HEK293 (cell line): ENCODE data around the gene ZNF19.

Experiments used
- FEZF1 ChIP-seq: fragments of 450-650 bp; formaldehyde crosslinking; IDR thresholded peaks from 2 replicates; pipeline ENCODE4 v1.5.1; 2016; ENCODE audit warnings: missing biosample characterization, missing genetic modification characterization
- GLIS1 ChIP-seq: fragments of 450-650 bp; formaldehyde crosslinking; IDR thresholded peaks from 2 replicates; pipeline ENCODE4 v1.5.1; 2016; ENCODE audit warnings: missing biosample characterization, missing genetic modification characterization
- HOXA7 ChIP-seq: sonication (generic); formaldehyde crosslinking; IDR thresholded peaks from 2 replicates; pipeline ENCODE4 v1.8.1; 2022; ENCODE audit warnings: missing genetic modification reagents, borderline replicate concordance
- OVOL3 ChIP-seq: fragments of 450-650 bp; formaldehyde crosslinking; IDR thresholded peaks from 2 replicates; pipeline ENCODE4 v1.5.1; 2016; ENCODE audit warnings: missing biosample characterization, missing genetic modification characterization
- PATZ1 ChIP-seq: fragments of 450-650 bp; formaldehyde crosslinking; IDR thresholded peaks from 2 replicates; pipeline ENCODE4 v1.5.1; 2016; ENCODE audit warnings: missing biosample characterization, missing genetic modification characterization
- SALL2 ChIP-seq: fragments of 450-650 bp; formaldehyde crosslinking; IDR thresholded peaks from 2 replicates; pipeline ENCODE4 v1.5.0; 2017; ENCODE audit warnings: missing biosample characterization, mild to moderate bottlenecking, missing genetic modification characterization, borderline replicate concordance
- WT1 ChIP-seq: fragments of 450-650 bp; formaldehyde crosslinking; IDR thresholded peaks from 2 replicates; pipeline ENCODE4 v1.5.1; 2016; ENCODE audit warnings: missing biosample characterization, missing genetic modification characterization
- YY1 ChIP-seq: fragments of 450-650 bp; formaldehyde crosslinking; IDR thresholded peaks from 2 replicates; pipeline ENCODE4 v1.5.1; 2018; ENCODE audit warnings: missing biosample characterization, missing genetic modification characterization
- ZBTB1 ChIP-seq: fragments of 450-650 bp; formaldehyde crosslinking; IDR thresholded peaks from 2 replicates; pipeline ENCODE4 v1.5.1; 2016; ENCODE audit warnings: missing biosample characterization, missing genetic modification characterization
- ZBTB10 ChIP-seq: fragments of 450-650 bp; formaldehyde crosslinking; IDR thresholded peaks from 2 replicates; pipeline ENCODE4 v1.5.1; 2016; ENCODE audit warnings: missing biosample characterization, missing genetic modification characterization
- ZBTB48 ChIP-seq: fragments of 450-650 bp; formaldehyde crosslinking; IDR thresholded peaks from 2 replicates; pipeline ENCODE4 v1.5.1; 2016; ENCODE audit warnings: missing biosample characterization, missing genetic modification characterization
- ZFHX2 ChIP-seq: fragments of 450-650 bp; formaldehyde crosslinking; conservative IDR thresholded peaks from 2 replicates; pipeline ENCODE4 v1.5.1; 2016; ENCODE audit warnings: missing biosample characterization, missing genetic modification characterization
- ZIC2 ChIP-seq: fragments of 450-650 bp; formaldehyde crosslinking; IDR thresholded peaks from 2 replicates; pipeline ENCODE4 v1.5.1; 2016; ENCODE audit warnings: missing biosample characterization, missing genetic modification characterization
- ZNF114 ChIP-seq: fragments of 450-650 bp; formaldehyde crosslinking; IDR thresholded peaks from 2 replicates; pipeline ENCODE4 v1.5.0; 2017; ENCODE audit warnings: missing biosample characterization, missing genetic modification characterization
- ZNF121 ChIP-seq: fragments of 450-650 bp; formaldehyde crosslinking; IDR thresholded peaks from 2 replicates; pipeline ENCODE4 v1.5.1; 2016; ENCODE audit warnings: missing biosample characterization, missing genetic modification characterization
- ZNF155 ChIP-seq: fragments of 450-650 bp; formaldehyde crosslinking; IDR thresholded peaks from 2 replicates; pipeline ENCODE4 v1.5.1; 2016; ENCODE audit warnings: missing biosample characterization, missing genetic modification characterization
- ZNF18 ChIP-seq: fragments of 450-650 bp; formaldehyde crosslinking; IDR thresholded peaks from 2 replicates; pipeline ENCODE4 v1.5.1; 2016; ENCODE audit warnings: missing biosample characterization, missing genetic modification characterization
- ZNF211 ChIP-seq: fragments of 450-650 bp; formaldehyde crosslinking; IDR thresholded peaks from 2 replicates; pipeline ENCODE4 v1.5.1; 2016; ENCODE audit warnings: low read depth, missing biosample characterization, missing genetic modification characterization
- ZNF221 ChIP-seq: fragments of 450-650 bp; formaldehyde crosslinking; IDR thresholded peaks from 2 replicates; pipeline ENCODE4 v1.5.1; 2017; ENCODE audit warnings: missing biosample characterization, missing genetic modification characterization, borderline replicate concordance
- ZNF24 ChIP-seq: fragments of 450-650 bp; formaldehyde crosslinking; IDR thresholded peaks from 2 replicates; pipeline ENCODE4 v1.5.1; 2016; ENCODE audit warnings: missing biosample characterization, missing genetic modification characterization
- ZNF248 ChIP-seq: fragments of 450-650 bp; formaldehyde crosslinking; IDR thresholded peaks from 2 replicates; pipeline ENCODE4 v1.5.1; 2017; ENCODE audit warnings: missing biosample characterization, missing genetic modification characterization
- ZNF292 ChIP-seq: fragments of 450-650 bp; formaldehyde crosslinking; IDR thresholded peaks from 2 replicates; pipeline ENCODE4 v1.5.1; 2016; ENCODE audit warnings: low read depth, missing biosample characterization, missing genetic modification characterization, borderline replicate concordance
- ZNF423 ChIP-seq: fragments of 450-650 bp; formaldehyde crosslinking; IDR thresholded peaks from 2 replicates; pipeline ENCODE4 v1.5.1; 2016; ENCODE audit warnings: missing biosample characterization, missing genetic modification characterization
- ZNF623 ChIP-seq: fragments of 450-650 bp; formaldehyde crosslinking; IDR thresholded peaks from 2 replicates; pipeline ENCODE4 v1.5.1; 2016; ENCODE audit warnings: missing biosample characterization, missing genetic modification characterization
- ZNF664 ChIP-seq: fragments of 450-650 bp; formaldehyde crosslinking; IDR thresholded peaks from 2 replicates; pipeline ENCODE4 v1.5.1; 2016; ENCODE audit warnings: missing biosample characterization, missing genetic modification characterization
- ZNF670 ChIP-seq: fragments of 450-650 bp; formaldehyde crosslinking; IDR thresholded peaks from 2 replicates; pipeline ENCODE4 v1.5.1; 2016; ENCODE audit warnings: missing biosample characterization, missing genetic modification characterization, low read depth
- ZNF704 ChIP-seq: fragments of 450-650 bp; formaldehyde crosslinking; IDR thresholded peaks from 2 replicates; pipeline ENCODE4 v1.5.1; 2016; ENCODE audit warnings: missing biosample characterization, missing genetic modification characterization
- ZNF791 ChIP-seq: fragments of 450-650 bp; formaldehyde crosslinking; IDR thresholded peaks from 2 replicates; pipeline ENCODE4 v1.5.1; 2016; ENCODE audit warnings: missing biosample characterization, missing genetic modification characterization
- ZSCAN30 ChIP-seq: fragments of 450-650 bp; IDR thresholded peaks from 2 replicates; pipeline ENCODE4 v1.5.1; 2018; ENCODE audit warnings: missing biosample characterization, mild to moderate bottlenecking, missing genetic modification characterization, moderate library complexity

The ZNF19 gene

GRCh38 chr16:71425746-71426068 lies 63.4 kb downstream of the ZNF19 start (continued):
- TF ChIP-seq ZBTB10 = peak; percentile 54; the same call in 1 of the 2 replicates
- no peak for TF ChIP-seq OVOL3 (tag by site-specific recombination)
- no peak for TF ChIP-seq WT1 (tag by site-specific recombination)
- peak; percentile 59 for TF ChIP-seq FEZF1 (tag by site-specific recombination)
- TF ChIP-seq ZBTB48 (tag by site-specific recombination) = 0 out of 2 replicates have a peak, but pooled peaks have one; percentile 13
- no peak for TF ChIP-seq ZNF155 (tag by site-specific recombination)
- TF ChIP-seq ZBTB1 (tag by site-specific recombination) = no peak
- TF ChIP-seq ZNF704 (tag by site-specific recombination) = no peak
- no peak for TF ChIP-seq YY1 (tag by site-specific recombination)
- no peak for TF ChIP-seq ZSCAN30
- no peak for TF ChIP-seq ZNF221 (tag by site-specific recombination)
- TF ChIP-seq SALL2 (tag by site-specific recombination) = no peak
- TF ChIP-seq HOXA7 = no peak
- TF ChIP-seq ZNF114 (tag by site-specific recombination) = no peak
- TF ChIP-seq ZNF623 = no peak
- TF ChIP-seq ZNF24 = no peak
- TF ChIP-seq ZNF248 (tag by site-specific recombination) = no peak
- TF ChIP-seq ZNF664 = no peak
- TF ChIP-seq GLIS1 (tag by site-specific recombination) = peak; percentile 70; the same call in 1 of the 2 replicates
- no peak for TF ChIP-seq ZNF121 (tag by site-specific recombination)
- TF ChIP-seq ZNF791 (tag by site-specific recombination) = no peak
- TF ChIP-seq ZFHX2 (tag by site-specific recombination) = no peak
- no peak for TF ChIP-seq ZNF211
- TF ChIP-seq ZNF423 = peak; percentile 74; the same call in 1 of the 2 replicates
- TF ChIP-seq ZNF18 (tag by site-specific recombination) = no peak
- no peak for TF ChIP-seq ZNF292 (tag by site-specific recombination)
- TF ChIP-seq PATZ1 (tag by site-specific recombination) = 0 out of 2 replicates have a peak, but pooled peaks have one; percentile 26
- no peak for TF ChIP-seq ZNF670 (tag by site-specific recombination)
- no peak for TF ChIP-seq ZIC2
- TF ChIP-seq, all 188 proteins: peak for 10
